ENCODE measurements around the gene G3BP1.
A peak's percentile ranks its signal among the peaks of the same experiment; 100 is the strongest.
"Not testable (repeated sequence)": the region's sequence is repeated elsewhere in the genome, so short reads cannot be mapped to it uniquely, and the experiment has no call there.

Gene G3BP1

GRCh38 chr5:151800532-151800931 is 28.8 kb downstream of the G3BP1 start:
- DNase-seq: no peak

DNA sequence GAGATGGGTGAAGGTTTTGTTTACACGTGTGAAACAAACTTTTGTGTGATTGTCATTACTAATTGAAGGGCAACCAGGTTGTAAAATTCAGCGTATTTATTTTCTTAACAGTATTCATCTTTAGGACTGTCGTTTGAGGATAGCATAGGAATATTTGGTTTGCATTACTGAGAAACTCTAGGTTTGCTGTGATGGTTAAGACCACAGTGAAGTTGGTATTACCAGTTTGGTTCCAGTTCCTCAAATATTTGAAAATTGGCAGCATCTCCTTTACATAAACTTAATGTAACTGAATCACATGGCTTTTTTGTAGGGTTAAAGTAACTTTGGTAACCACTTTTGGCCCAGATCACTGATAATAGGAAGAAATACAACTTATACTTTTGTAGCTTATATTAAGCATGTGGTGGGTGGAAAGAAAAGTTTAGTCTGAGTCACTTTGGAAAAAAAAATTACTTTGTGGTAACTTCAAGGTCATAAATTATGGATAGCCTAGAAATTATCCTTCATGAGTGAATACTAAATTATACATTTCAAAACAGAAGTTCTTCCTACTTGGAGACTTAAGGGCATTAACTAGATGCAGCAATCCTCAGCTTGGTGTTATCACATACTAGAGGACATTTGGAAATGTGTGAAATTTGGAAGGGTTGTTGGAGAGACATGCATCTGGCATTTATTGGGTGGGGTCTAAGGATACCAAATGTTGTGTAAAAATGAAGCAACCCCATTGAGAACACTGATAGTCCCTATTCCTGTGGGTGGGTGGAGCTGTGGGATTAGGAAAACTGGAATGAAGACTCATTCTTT is 33.9 kb downstream of the G3BP1 start:
- DNase-seq: no peak

DNA sequence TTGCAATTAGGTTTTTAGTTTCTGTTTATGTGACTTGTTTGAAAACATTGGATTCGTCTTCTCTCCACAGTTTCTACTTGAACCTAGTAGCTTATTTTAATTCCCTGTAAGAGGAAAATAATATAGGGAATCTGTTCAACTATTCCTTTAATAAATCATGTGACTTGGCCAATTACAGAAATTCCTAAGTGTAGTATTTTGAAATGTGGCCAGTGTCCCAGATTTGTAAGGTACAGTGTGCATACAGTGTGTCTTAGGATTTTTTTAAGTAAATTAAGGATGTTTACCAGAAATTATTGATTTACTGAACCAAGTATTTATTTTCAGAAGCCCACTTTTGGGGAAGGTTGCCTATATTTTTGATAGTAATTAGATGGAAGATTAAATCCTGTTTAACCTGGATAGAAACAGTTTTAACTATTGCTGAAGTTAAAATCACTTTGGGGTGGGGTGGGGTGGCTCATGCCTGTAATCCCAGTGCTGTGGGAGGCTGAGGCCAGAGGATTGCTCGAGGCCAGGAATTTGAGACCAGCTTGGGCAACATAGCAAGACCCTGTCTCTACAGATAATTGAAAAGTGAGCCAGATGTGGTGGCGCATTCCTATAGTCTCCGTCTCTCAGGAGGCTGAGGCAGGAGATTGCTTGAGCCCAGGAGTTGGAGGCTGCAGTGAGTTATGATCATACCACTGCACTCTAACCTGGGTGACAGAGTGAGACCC is 36.9 kb downstream of the G3BP1 start:
- no peak for DNase-seq

DNA sequence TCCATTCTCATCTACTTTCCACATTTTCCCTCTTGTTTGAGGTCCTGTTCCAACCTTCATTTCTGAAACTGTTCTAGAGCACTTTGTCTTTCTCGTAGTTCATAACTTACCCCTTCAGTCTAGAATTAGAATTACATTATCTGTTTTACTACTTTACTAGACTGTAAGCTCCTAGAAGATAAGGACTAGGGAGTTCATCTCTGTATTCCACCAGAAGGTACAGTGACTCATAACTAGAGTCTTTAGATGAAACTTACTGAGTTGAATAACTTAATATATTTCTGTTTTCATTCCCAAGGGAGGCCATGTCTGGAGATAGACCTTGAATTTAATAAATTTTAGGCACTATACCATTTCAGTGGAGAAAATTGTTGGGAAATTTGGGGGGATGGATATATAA is 38.7 kb downstream of the G3BP1 start:
- no peak for DNase-seq

GRCh38 chr5:151810897-151811296 is 39.1 kb downstream of the G3BP1 start:
- no peak for DNase-seq

DNA sequence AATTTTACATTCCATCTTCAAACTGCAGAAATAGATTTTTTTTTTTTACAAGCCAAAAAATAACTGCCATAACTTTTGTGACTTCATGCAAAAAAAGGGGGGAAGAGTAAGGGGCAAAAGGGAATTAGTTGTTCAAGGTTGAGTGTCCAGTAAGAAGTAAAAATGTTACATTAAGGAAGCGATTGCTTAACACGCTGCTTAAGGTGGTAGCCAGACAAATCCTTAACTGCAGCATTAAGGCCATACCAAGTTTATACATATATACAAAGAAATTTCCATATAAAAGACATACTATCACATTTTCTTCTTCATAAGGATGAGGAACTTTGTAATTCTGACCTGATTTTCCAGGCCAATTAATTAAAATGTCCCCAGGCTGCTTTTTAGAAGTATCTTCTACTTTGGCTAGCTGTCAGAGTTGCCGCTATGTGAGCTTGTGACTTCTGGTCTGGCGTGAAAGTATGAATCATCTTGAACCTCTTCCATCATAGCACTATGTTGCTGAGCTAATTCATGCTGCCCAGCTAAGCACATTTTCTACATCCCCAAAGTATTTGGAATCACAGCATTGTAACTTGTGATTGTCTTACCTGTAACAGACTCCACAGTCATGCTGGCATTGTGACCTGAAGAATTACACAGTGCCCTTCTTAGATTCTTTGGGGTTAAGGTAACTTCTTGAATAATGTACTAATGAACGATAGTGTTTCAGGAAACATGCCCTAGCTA is 40.0 kb downstream of the G3BP1 start:
- DNase-seq: no peak

- DNase-seq: no peak
Measured at GRCh38 chr5:151812757-151813309, 41.1 kb downstream of the G3BP1 start.

DNA sequence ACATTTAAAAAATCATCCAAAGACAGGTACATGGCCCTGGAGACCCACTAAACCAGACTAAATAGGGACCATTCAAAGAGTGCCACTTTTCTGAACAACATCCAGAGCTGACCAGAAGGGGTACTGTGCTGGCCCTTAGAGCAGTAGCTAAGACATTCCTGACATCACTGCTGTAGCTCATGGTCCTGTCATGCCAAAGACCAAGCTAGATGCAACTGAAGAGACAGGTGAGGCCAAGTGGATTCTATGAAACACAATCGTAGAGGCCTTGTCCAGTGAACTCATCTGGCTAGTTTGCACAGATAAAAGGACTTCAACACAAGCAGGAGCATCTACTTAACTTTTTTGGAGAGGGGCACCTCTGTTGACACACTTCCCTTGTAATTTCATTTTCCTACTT is 43.3 kb downstream of the G3BP1 start:
- DNase-seq: no peak

- DNase-seq: no peak
Measured at GRCh38 chr5:151819830-151820229, 48.1 kb downstream of the G3BP1 start.

GRCh38 chr5:151820271-151820670 is 48.5 kb downstream of the G3BP1 start:
- no peak for DNase-seq

DNA sequence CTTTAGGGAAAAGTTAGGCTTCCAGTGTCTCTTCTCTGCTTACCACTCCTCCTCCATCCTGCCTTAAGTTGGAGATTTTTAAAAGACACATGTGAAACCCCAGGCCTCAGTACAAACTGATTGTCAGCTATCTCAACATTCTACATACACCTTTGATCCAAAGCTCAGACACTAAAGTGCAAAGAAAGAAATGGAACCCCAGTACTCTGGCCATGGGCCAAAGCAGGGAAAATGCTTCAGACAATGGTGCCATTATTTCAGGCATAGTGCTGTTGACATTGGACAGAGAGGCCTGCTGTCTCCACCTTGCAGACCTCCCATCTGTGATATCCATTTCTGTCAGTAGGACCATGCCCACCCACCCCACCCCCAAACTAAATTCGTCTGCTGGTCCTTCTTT is 49.1 kb downstream of the G3BP1 start:
- no peak for DNase-seq

- no peak for DNase-seq
Measured at GRCh38 chr5:151822141-151822540, 50.4 kb downstream of the G3BP1 start.

DNA sequence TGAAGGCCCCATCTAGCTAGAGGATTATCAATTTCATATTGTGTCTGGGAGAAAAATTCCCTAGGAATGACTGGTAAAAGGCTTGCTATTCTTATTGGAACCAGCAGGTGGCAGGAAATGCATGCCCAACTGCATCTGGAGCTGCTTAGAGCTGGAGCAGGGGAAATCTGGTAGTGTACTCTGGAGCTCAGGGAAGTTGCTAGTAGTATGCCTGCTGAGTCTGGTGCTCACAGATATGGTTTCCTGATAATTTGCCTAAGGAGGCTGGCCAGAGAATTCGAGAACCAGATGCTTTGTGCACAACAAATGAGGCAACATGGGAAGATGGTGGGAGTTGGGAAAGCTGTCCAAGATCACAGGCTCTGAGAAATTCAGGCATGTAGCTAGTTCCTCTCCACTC is 53.7 kb downstream of the G3BP1 start:
- peak; percentile 11 for DNase-seq

- no peak for DNase-seq
Measured at GRCh38 chr5:151829370-151829769, 57.6 kb downstream of the G3BP1 start.

DNA sequence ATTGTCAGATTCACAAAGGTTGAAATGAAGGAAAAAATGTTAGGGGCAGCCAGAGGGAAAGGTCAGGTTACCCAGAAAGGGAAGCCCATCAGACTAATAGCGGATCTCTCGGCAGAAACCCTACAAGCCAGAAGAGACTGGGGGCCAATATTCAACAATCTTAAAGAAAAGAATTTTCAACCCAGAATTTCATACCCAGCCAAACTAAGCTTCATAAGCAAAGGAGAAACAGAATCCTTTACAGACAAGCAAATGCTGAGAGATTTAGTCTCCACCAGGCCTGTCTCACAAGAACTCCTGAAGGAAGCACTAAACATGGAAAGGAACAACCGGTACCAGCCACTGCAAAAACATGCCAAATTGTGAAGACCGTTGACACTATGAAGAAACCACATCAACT is 61.1 kb downstream of the G3BP1 start:
- DNase-seq: not testable (repeated sequence)

DNA sequence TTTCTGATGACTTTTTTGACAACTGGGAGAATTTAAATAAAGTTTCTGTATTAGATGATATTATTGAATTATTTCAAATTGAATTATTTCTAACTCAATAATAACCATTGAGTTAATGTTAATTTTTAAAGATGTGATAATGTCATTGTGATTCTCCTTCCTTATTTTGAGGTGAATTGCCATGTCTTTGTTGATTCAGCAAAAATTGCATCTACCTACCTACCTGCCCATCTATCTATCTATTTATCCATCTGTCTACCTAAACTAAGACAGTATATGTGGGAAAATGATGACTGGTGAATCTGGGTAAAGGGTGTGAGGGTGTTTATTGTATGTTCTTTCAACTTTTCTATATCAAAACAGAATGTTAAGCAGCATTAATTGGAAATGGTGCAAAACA is 75.0 kb downstream of the G3BP1 start:
- no peak for DNase-seq

GRCh38 chr5:151847871-151848270 is 76.1 kb downstream of the G3BP1 start:
- no peak for DNase-seq

GRCh38 chr5:151855701-151856100 is 83.9 kb downstream of the G3BP1 start:
- no peak for DNase-seq

DNA sequence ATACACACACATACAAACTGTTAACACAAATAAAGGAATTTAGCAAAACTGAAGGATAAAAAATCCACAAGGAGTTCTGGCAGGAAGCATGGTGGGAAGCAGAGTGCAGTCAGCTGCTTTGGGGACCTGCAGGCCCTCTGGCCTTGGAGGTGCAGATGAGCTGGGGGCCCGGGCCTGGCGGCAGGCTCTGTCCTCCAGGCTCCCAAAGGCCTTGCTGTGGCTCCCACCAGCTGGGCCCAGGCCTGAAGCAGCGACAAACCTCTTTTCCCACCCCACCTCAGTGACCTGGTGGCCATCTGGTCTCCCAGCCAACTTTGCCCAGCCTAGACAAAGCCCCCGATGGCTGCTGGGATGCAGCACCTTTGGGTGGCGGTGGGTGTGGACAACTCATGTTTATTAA is 85.1 kb downstream of the G3BP1 start:
- no peak for DNase-seq

DNA sequence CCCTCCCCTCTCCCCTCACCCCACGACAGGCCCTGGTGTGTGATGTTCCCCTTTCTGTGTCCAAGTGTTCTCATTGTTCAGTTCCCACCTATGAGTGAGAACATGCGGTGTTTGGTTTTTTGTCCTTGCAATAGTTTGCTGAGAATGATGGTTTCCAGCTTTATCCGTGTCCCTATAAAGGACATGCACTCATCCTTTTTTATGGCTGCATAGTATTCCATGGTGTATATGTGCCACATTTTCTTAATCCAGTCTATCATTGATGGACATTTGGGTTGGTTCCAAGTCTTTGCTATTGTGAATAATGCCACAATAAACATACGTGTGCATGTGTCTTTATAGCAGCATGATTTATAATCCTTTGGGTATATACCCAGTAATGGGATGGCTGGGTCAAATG is 89.1 kb downstream of the G3BP1 start:
- not testable (repeated sequence) for DNase-seq
